Measurements from ENCODE around the gene CKB. TPM values are rescaled to one million over a fixed set of nuclear protein-coding genes. Genes with fewer than 3 reads are reported as not detected.

The CKB gene
- total RNA-seq, 1 experiment from 2014 or later: 14.1 TPM

DNA sequence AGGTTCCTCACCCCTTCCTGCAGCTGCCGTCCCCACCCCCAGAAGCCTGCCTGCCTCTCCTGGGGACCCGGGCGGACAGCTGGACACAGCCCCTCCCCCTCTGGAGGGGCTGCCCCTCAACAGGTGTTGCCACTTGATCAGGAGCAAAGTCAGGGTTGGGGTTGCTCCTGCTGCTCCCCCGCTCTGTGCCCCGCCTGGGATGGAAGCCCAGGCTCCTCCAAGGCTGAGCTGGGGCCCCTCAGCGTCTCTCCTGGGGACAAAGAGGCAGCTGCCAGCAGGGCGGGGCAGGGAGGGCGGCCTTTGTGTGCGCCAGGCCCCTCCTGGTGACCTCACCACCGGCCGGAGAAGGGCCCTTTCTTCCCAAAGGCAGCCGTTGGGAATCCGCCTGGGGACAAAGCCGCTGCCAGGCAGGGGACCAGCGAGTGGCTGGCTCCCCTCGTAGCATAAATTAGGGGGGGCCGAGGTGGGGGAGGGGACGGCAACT is 20.0 kb upstream of the CKB start:
- in situ Hi-C loops (cut with HindIII; ENCODE audit: low pct_unique_long_range_greater_than_20kb, low sequenced_read_pairs): no loop called here
- DNase-seq (ENCODE audit: low read depth, low spot score): no peak

GRCh38 chr14:103541709-103542604 is 19.3 kb upstream of the CKB start:
- no peak for DNase-seq (ENCODE audit: low read depth, low spot score)
- in situ Hi-C loops (cut with HindIII; ENCODE audit: low pct_unique_long_range_greater_than_20kb, low sequenced_read_pairs): no loop called here

- DNase-seq (ENCODE audit: low read depth, low spot score): no peak
- in situ Hi-C loops (cut with HindIII; ENCODE audit: low pct_unique_long_range_greater_than_20kb, low sequenced_read_pairs): no loop called here
These were observed 18.4 kb upstream of the CKB start for GRCh38 chr14:103540821-103541708.

DNA sequence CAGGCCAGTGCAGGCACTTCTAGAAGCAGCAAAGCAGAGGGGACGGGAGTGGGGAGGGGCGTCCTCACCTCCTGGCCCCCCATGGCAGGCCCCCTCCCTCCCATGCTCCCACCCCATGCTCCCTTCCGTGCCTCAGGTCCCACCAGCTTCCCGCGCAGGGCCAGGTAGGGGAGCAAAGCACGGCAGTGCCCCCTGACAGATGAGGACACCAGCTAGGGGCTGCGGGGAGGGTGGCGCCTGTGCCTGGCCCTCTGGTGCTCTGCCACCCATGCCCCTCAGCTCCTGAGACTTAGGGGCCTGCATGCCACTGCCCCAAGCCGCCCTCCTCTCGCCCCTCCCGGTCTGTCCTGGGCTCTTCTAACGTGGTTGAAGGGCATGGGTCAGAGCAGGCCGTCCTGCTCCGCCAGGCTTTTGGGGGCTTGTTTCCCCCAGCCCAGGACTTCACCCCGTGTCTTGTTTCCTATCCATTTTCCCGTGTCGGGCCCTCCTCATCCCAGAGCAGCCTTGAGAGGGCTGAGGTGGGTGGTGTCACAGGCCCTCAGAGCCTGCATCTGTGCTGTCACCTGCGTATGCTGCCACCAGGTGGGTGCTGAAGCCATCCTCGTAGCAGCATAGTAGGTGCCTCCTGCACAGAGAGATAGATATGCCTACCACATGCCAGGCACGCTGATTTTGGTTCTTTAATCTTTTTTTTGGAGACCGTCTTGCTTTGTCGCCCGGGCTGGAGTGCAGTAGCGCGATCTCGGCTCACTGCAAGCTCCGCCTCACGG is 16.6 kb upstream of the CKB start:
- in situ Hi-C loops (cut with HindIII; ENCODE audit: low pct_unique_long_range_greater_than_20kb, low sequenced_read_pairs): no loop called here
- no peak for DNase-seq (ENCODE audit: low read depth, low spot score)

GRCh38 chr14:103538291-103539055 is 15.8 kb upstream of the CKB start:
- no peak for DNase-seq (ENCODE audit: low read depth, low spot score)
- in situ Hi-C loops (cut with HindIII; ENCODE audit: low pct_unique_long_range_greater_than_20kb, low sequenced_read_pairs): no loop called here

GRCh38 chr14:103537175-103537990 is 14.8 kb upstream of the CKB start:
- in situ Hi-C loops (cut with HindIII; ENCODE audit: low pct_unique_long_range_greater_than_20kb, low sequenced_read_pairs): no loop called here
- peak; percentile 45 for DNase-seq (ENCODE audit: low read depth, low spot score)

GRCh38 chr14:103536693-103537092 is 14.1 kb upstream of the CKB start:
- in situ Hi-C loops (cut with HindIII; ENCODE audit: low pct_unique_long_range_greater_than_20kb, low sequenced_read_pairs): no loop called here
- DNase-seq (ENCODE audit: low read depth, low spot score): no peak

- in situ Hi-C loops (cut with HindIII; ENCODE audit: low pct_unique_long_range_greater_than_20kb, low sequenced_read_pairs): no loop called here
- DNase-seq (ENCODE audit: low read depth, low spot score): no peak
These were observed 13.4 kb upstream of the CKB start for GRCh38 chr14:103535891-103536565.

DNA sequence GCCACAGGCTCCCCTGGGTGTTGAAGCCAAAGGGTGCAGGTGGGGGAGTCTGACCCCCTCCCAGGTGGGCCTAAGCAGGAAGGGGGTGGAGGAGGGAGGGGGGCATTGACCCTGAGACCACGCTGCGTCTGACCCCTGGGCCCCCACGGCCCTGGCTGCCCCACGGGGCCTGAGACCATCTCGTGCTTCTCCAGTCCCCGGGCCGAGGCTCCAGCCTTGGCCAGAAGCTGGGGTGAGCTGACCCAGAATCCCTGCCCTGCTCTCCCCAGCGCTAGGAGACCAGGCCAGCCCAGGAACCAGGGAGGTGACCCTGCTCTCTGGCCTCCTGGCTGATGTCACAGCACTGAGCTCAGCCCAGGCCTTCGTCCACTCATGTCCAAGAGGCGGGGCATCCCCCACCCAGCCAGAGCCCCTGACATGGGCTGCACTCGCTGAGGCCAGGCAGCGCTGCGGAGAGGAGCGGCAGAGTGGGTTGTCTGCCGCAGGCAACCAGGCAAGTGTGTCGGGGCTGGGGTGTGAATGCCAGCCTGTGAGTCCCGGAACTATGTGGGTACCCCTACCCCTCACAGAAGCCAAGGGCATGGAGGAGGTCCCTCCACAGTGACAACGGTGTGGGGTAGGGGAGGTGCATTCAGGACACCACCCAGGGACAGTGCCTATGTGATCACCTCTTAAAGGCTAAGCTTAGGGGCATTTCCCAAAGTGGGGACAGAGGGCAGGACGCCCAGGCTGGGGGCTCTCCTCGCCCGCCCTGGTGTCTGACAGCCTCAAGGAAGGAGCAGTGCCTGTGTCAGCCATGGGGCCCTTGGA is 12.7 kb upstream of the CKB start:
- DNase-seq (ENCODE audit: low read depth, low spot score): no peak
- in situ Hi-C loops (cut with HindIII; ENCODE audit: low pct_unique_long_range_greater_than_20kb, low sequenced_read_pairs): no loop called here

DNA sequence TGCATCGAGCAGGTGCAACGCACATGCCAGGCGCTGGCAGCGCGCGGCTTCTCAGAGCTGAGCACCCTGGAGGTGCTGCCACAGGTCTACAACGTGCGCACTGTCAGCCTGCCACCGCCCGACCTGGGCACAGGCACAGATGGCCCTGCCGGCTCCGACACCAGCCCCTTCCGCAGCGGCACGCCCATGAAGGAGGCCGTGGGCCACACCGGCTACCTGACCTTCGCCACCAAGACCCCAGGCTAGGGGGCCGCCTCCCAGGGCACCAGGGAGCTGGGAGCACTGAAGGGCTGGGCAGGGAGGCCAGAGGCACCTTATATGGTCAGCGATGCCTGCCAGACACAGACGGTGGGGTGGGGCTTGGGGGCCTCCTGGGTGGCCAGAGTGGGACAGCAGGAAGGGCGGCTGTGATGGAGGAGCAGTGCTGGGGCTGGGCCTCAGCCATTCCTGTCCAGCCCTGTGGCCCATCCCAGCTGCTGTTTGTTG is 12.0 kb upstream of the CKB start:
- DNase-seq (ENCODE audit: low read depth, low spot score): no peak
- in situ Hi-C loops (cut with HindIII; ENCODE audit: low pct_unique_long_range_greater_than_20kb, low sequenced_read_pairs): no loop called here

DNA sequence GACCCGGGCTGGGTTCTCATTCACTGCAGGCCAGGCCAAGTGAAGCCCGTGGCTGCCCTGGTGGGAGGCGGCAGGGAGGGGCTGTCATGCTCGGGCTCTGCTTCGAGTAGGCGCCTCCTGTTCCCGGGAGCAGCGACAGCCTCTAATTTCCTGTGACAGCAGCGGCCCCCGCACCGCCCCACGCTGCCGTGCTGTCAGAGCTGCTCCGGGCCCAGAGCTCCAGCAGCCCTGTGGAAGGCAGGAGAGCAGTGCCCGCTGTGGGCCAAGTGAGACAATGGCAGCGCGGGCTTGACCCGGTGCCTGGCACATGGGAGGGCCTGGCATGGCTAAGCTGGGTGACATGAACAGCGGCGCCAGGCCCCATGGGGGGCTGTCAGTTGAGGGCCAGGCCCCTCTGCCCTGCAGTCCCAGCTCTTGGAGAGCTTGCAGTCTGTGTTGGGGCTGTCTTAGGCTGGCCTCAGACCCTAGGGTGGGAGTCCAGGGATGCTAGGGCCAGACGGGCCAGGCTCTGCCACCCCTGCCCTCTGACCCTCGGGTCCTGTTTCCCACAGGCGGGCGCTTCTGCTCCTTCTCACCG is 11.5 kb upstream of the CKB start:
- no peak for DNase-seq (ENCODE audit: low read depth, low spot score)
- in situ Hi-C loops (cut with HindIII; ENCODE audit: low pct_unique_long_range_greater_than_20kb, low sequenced_read_pairs): no loop called here

DNA sequence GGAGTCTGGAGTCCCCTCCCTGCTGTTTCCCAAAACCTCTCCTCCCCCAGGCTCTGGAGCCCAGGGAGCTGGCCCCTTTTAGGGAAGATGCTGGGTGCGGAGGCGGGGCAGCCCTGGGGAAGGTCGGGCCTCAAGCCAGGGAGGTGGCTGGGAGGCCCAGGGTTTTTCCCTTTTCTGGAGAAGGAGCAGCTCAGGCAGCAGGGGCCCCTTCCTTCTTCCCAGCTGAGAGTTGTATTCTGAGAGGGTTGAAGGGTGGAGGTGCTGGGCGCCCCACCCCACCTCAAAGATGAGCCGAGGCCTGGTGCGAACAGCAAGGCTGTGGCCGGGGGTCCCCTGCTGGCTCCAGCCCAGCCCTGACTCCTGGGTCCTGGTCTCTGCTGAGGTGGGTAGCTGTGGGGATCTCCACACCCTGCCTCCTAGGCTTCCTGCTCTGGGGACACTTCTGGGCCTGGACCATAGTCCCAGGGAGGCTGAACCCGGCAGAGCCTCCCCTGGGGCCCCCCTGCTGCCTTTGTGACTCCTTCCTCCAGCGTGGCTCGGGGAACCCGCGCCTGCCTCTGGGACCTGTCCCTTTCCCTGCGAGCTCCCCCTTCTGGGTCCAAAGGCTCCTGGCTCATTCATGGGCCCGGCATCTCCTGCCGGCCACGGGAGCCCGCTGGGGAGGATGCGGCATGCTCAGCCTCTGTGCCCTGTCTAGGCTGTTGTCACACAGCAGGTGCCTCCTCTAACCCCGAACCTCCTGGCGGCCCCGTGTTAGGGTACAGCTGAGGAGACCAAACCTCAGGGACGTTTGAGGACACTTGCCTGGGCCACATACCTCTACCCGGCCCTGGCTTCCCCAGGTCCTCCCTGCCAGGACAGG is 10.7 kb upstream of the CKB start:
- in situ Hi-C loops (cut with HindIII; ENCODE audit: low pct_unique_long_range_greater_than_20kb, low sequenced_read_pairs): no loop called here
- DNase-seq (ENCODE audit: low read depth, low spot score): no peak

GRCh38 chr14:103532216-103533136 is 9.8 kb upstream of the CKB start:
- no peak for DNase-seq (ENCODE audit: low read depth, low spot score)
- in situ Hi-C loops (cut with HindIII; ENCODE audit: low pct_unique_long_range_greater_than_20kb, low sequenced_read_pairs): no loop called here
